Ovary (tissue), 9 donors: ENCODE results near the gene DAG1. TPM values are rescaled to one million over a fixed set of nuclear protein-coding genes. Genes with fewer than 3 reads are reported as not detected.

Source experiments
- DNase-seq, 5 donors: peaks; one replicate each; pipeline ENCODE4 v3.0.0-alpha.2; 2019 to 2020
- H3K27ac ChIP-seq, 2 donors: fragments of 200-600 bp; one replicate each; pipeline versions ENCODE4 v1.5.1 to v1.8.0; 2019 to 2022
- H3K27me3 ChIP-seq: fragments of 200-600 bp; one replicate; pipeline ENCODE4 v1.8.0; 2022
- H3K36me3 ChIP-seq: fragments of 200-600 bp; sonication (generic); one replicate; pipeline ENCODE4 v1.5.1; 2019
- H3K4me1 ChIP-seq: one replicate; pipeline ENCODE4 v1.8.1; 2013; ENCODE audit warnings: mild to moderate bottlenecking, moderate library complexity; ENCODE audit not compliant: insufficient read depth
- H3K4me3 ChIP-seq: fragments of 200-600 bp; sonication (generic); one replicate; pipeline ENCODE4 v1.5.1; 2017
- H3K9me3 ChIP-seq, 2 donors: fragments of 200-600 bp in 1 of 2; sonication (generic) in 1 of 2; one replicate each; pipeline versions ENCODE4 v1.5.1 to v1.8.1; 2013 to 2019; ENCODE audit warnings: mild to moderate bottlenecking in 1 of 2, moderate library complexity in 1 of 2
- EP300 ChIP-seq: sonication (generic); formaldehyde crosslinking; IDR thresholded peaks from one replicate; pipeline ENCODE4 v1.6.1; 2017; ENCODE audit warnings: antibody characterized with exemption
- POLR2A ChIP-seq: fragments of 450-650 bp; IDR thresholded peaks from one replicate; pipeline ENCODE4 v1.6.1; 2017; ENCODE audit warnings: antibody characterized with exemption, mild to moderate bottlenecking, moderate library complexity
- WGBS, 3 donors: extraction: QIAGEN DNeasy Blood & Tissue Kit in 1 of 3; methylation state at CpG; one replicate each; pipeline versions ENCODE4 v1.1.5 to v1.1.7; 2013 to 2017; 5-methylcytosine and 5-hydroxymethylcytosine counted together
- intact Hi-C, 4 donors: fragments of 100-400 bp; cut with DNase I; formaldehyde crosslinking; loops; one replicate each; pipeline versions ENCODE4 v1.11.0 to v1.15.1; 2022 to 2023
- polyA plus RNA-seq, 2 donors: library from polyadenylated mRNA; stranded (reverse); fragments of 200-250 nt in 1 of 2; fragments of 350-450 nt in 1 of 2; fragmentation: Illumina TruSeq in 1 of 2; extraction: RNeasy Lipid Tissue Mini Kit (QIAGEN cat#74804) in 1 of 2; gene quantifications; one replicate each; pipeline ENCODE4 v1.2.3, GENCODE V29; 2013 to 2014
- total RNA-seq, 7 donors: library from RNA; depleted of rRNA in 2 of 7; stranded (reverse); fragments of >200 nt in 2 of 7; fragmentation: NEBNext Ultra II Directional in 3 of 7; extraction: Animal tissue kit (Norgen Biotek cat#: 25700) in 3 of 7; gene quantifications; one replicate each; pipeline versions ENCODE4 v1.1.0 to v1.2.4, GENCODE V29; 2016 to 2023
- TF ChIP-seq, protein P1 (sequence below), 3 donors: fragments of 450-650 bp in 2 of 3; fragments of 200-600 bp in 1 of 3; IDR thresholded peaks; one replicate each; pipeline versions ENCODE4 v1.5.1 to v1.8.0; 2016 to 2022; ENCODE audit warnings: antibody characterized with exemption in 3 of 3, mild to moderate bottlenecking in 1 of 3
- donor health status: DM: no; HTN: no; CAD: no; lungs with moderate emphysema.
- donor health status: DM: no; HTN: no; CAD: no.
- donor health status: Bipolar disorder and iron deficiency.
- donor health status: DM: yes; HTN: yes; CAD: no.
- donor health status: DM: no; HTN: no; CAD: no.
- donor health status: DM: yes; HTN: yes; CAD: no.

DAG1 gene
- total and polyA plus RNA-seq, 9 donors, result 22.1 to 90.7 (median 59.3) TPM

- Histone ChIP-seq H3K27ac (no peak overlapping the region), H3K4me3 (no peak overlapping the region), H3K4me1 (no peaks in the 10 kb centered on the region), H3K9me3 (no peaks in the 10 kb centered on the region), H3K27me3 (no peaks in the 10 kb centered on the region), H3K36me3 (no peaks in the 10 kb centered on the region)
- 92 to 97% (median 94%) methylated on average over 4 of the region's 4 CpGs for WGBS, 3 donors
- DNase-seq, result no peak
- TF ChIP-seq POLR2A (no peak), EP300 (no peak)
- TF ChIP-seq, protein P1, sequence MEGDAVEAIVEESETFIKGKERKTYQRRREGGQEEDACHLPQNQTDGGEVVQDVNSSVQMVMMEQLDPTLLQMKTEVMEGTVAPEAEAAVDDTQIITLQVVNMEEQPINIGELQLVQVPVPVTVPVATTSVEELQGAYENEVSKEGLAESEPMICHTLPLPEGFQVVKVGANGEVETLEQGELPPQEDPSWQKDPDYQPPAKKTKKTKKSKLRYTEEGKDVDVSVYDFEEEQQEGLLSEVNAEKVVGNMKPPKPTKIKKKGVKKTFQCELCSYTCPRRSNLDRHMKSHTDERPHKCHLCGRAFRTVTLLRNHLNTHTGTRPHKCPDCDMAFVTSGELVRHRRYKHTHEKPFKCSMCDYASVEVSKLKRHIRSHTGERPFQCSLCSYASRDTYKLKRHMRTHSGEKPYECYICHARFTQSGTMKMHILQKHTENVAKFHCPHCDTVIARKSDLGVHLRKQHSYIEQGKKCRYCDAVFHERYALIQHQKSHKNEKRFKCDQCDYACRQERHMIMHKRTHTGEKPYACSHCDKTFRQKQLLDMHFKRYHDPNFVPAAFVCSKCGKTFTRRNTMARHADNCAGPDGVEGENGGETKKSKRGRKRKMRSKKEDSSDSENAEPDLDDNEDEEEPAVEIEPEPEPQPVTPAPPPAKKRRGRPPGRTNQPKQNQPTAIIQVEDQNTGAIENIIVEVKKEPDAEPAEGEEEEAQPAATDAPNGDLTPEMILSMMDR (IDR thresholded peaks at IDR 0.05), result no peak
- intact Hi-C loops, result no loop called here
Observed at GRCh38 chr3:49453621-49454020, 16.4 kb upstream of the DAG1 start.

DNA sequence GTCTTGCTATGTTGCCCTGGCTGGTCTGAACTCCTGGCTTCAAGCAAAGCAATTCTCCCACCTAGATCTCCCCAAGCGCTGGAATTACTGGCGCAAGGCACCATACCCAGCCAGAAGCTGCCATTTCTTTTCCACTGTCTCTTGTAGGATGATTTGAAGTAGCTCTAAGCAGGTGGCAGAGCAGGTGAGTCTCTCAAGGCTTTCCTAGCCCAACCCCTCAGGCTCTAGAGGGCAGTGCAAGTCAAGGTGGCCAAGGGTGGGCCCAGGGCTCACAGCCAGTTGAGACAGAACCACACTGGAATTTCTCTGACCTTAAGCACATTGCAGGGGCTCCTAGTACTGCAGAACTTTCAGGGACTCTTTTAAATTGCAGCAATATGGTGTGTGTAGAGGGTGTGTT lies 15.6 kb upstream of the DAG1 start:
- 92 to 98% (median 94%) methylated on average over 2 of the region's 2 CpGs for WGBS, 3 donors
- no peak for DNase-seq
- H3K27me3 ChIP-seq, result no peaks in the 10 kb centered on the region
- TF ChIP-seq POLR2A (no peak), EP300 (no peak)
- TF ChIP-seq, protein P1 (IDR thresholded peaks at IDR 0.05), result no peak
- H3K4me3 ChIP-seq, result no peak overlapping the region
- intact Hi-C loops, result no loop called here
- no peaks in the 10 kb centered on the region for H3K4me1 ChIP-seq
- no peaks in the 10 kb centered on the region for H3K36me3 ChIP-seq
- no peaks in the 10 kb centered on the region for H3K9me3 ChIP-seq
- no peak overlapping the region for H3K27ac ChIP-seq

- Histone ChIP-seq H3K4me1 (peaks cover under 1% of the 10 kb centered on the region), H3K27ac (no peak overlapping the region), H3K27me3 (no peaks in the 10 kb centered on the region), H3K36me3 (no peaks in the 10 kb centered on the region), H3K4me3 (no peak overlapping the region), H3K9me3 (no peaks in the 10 kb centered on the region)
- TF ChIP-seq, protein P1 (IDR thresholded peaks at IDR 0.05), result no peak
- TF ChIP-seq EP300, result no peak
- no peak for TF ChIP-seq POLR2A
- DNase-seq, result no peak
- WGBS, 3 donors, result 37 to 50% (median 46%) methylated on average over 3 of the region's 3 CpGs
- intact Hi-C loops, result no loop called here
Observed at GRCh38 chr3:49454898-49455681, 15.0 kb upstream of the DAG1 start.

GRCh38 chr3:49456466-49456865 lies 13.6 kb upstream of the DAG1 start:
- H3K27ac ChIP-seq, result no peak overlapping the region
- TF ChIP-seq, protein P1 (IDR thresholded peaks at IDR 0.05), result no peak
- TF ChIP-seq EP300, result no peak
- no peak for TF ChIP-seq POLR2A
- no peak for DNase-seq
- 81 to 86% (median 83%) methylated on average over 3 of the region's 3 CpGs for WGBS, 3 donors
- no peaks in the 10 kb centered on the region for H3K9me3 ChIP-seq
- no peaks in the 10 kb centered on the region for H3K36me3 ChIP-seq
- H3K4me3 ChIP-seq, result no peak overlapping the region
- H3K4me1 ChIP-seq, result peaks cover 5% of the 10 kb centered on the region
- intact Hi-C loops, result no loop called here
- H3K27me3 ChIP-seq, result no peaks in the 10 kb centered on the region
